Stimulated activated CD8-positive, alpha-beta memory T cell treated with anti-CD3 and anti-CD28 coated beads, Interleukin-12 subunit alpha, Interleukin-12 subunit beta, amount 100 ng/mL, for 24 hours (primary cell): ENCODE results near the gene CBFA2T3.

ENCODE experiments used
- DNase-seq: peaks from one replicate; pipeline ENCODE4 v3.0.0-alpha.2; 2020; ENCODE audit errors: extremely low read depth

Gene CBFA2T3

GRCh38 chr16:88859381-88860091 lies 117.5 kb downstream of the CBFA2T3 start:
- no peak for DNase-seq

DNA sequence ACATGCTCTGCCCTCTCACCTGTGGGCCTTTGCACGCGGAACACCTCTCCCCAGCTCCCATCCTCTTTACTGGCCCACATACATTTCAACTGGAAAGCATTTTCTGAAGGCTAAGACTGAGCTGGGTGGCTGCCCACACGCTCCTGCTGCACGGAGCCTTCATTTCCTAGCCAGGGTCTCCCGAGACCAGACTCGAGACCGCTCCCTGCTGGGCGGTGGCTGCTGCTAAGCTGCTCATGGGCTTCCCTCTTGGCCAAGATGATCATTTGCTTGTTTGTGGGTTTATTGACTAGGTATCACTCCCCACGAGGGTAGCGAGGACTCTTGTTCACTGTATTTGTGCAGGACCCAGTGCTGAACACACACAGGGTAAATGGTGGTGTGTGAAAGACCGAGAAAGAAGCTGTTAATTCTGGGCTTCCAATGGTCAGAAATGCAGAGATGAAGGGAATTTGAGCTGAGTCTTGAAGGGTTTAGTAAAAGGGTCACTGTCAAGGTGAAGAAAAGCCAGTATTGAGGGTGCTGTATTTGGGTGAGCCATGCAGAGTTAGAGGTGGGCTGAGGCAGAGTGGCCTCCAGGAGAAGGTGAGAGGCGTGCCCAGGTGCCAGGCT lies 119.2 kb downstream of the CBFA2T3 start:
- peak; percentile 40 for DNase-seq

DNA sequence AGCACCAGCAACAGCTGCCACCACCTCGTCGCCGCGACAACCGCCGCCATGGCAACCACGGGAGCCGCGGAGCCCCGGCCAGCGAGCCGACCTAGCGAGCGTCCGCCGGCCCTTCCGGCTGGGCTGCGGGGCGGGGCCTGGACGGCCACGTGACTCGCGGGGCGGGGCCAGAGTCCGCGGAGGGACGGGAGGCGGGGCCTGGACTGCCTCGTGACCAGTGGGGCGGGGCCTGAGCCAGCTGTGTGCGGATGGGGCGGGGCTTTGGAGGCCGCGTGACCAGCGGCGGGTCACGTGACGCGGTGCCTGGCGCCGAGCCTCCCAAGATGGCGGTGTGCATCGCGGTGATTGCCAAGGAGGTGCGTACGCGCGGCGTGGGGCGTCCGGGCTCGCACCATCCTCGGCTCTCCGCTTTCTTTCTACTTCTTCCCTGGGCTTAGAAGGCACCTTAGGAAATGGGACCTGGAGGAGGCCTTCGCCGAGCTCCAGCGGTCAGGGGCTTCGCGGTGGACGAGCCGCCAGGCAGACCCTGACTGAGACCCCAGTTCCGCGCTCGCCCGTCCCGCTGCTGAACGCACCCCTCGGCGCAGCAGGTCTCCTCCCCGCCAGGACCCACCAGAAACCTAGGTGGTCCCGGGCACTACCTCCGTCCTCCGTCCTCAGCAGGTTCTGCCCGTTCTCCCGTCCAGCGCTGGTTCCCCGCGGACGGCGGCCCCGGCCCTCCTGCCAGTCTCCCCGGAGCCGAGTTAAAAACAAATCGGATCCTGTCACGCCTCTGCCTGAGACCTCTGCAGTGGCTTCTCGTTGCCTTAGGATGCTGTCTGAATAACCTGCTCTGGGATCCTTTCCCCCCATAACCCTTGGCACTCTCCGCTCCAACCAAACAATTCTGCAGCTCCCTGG lies 119.9 kb downstream of the CBFA2T3 start, which contains the start of the genes GALNS and TRAPPC2L:
TSS of gene GALNS (minus strand) at position 120 of the 900 bp plus-strand sequence. CDS start at position 50, 70 bp downstream.
TSS of gene TRAPPC2L (plus strand) at position 300 of the 900 bp plus-strand sequence. CDS start at position 324, 24 bp downstream.
- peak; percentile 98 for DNase-seq

- no peak for DNase-seq
These were observed 120.7 kb downstream of the CBFA2T3 start for GRCh38 chr16:88856122-88856827.

DNA sequence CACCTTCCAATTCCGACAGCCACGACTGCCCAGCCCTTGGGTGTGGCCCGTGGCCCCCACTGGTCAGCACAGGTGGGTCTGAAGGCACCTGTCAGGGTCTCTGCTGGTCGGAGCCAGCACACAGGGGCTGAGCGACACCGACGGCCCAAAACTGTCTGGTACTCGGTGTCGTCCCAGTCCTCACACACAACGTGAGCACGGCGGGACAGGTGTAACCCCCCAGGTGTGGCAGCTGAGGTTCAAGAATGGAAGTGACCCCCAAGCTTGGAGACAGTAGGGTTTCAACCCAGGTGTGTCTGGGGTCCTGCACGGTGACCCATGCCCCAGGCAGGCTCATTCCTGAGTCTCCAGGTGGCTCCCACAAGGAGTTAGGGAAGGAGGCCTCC lies 121.3 kb downstream of the CBFA2T3 start:
- DNase-seq = no peak

DNA sequence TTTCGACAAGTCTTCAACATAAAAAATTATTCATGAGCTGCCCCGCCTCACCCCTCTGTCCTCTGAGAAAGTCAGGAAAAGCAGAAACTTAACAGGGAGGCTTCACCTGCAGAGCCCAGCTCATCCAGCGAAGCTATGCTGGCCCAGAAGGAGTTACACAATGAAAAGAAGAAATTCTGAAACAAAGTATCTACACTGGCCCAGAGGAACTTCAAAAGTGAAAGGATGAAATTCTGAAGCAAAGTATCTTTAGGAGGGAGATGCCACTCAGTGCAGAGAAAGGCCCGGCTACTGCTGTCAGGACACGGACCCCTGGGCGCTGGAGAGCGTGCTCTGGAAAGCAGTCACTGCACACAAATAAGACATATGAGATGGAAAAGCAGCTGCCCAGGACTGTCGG lies 121.8 kb downstream of the CBFA2T3 start:
- DNase-seq = no peak

DNA sequence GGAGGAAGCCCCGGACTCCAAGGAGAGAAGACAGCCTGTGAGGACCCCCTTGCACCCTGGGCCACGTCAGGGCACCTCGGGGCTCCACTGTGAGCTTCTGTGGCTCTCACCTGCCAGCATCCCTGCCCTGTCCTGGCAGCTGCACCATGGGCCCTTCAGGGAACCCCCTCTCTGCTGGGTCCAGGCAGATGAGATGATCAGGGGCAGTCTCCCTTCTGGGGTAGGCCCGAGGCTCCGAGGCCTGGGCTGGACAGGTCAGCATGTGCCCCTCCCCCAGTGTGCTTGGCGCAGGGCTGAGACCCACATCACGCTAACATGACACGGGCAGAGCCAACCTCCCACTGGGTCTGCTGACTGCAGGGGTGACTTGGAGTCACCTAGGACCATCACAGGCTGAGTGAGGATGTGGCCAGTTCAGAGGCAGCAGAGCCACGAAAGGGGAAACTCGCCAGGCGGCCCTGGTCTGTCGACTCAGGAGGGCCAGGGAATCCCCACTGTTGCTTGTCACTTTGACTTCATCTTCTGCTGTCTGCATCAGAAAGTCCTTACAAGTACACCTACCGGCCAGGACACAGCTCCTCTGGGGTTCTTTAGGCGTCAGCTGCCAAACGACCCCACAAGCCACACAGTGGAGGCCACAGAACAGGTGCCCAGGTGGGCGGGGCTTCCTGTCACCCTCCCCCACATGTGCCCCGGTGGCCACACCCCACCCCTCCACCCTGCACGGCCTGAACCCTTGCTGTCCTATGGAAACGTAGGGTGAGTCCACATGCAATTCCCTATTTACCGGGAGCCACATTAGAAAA lies 122.5 kb downstream of the CBFA2T3 start:
- DNase-seq = no peak

DNA sequence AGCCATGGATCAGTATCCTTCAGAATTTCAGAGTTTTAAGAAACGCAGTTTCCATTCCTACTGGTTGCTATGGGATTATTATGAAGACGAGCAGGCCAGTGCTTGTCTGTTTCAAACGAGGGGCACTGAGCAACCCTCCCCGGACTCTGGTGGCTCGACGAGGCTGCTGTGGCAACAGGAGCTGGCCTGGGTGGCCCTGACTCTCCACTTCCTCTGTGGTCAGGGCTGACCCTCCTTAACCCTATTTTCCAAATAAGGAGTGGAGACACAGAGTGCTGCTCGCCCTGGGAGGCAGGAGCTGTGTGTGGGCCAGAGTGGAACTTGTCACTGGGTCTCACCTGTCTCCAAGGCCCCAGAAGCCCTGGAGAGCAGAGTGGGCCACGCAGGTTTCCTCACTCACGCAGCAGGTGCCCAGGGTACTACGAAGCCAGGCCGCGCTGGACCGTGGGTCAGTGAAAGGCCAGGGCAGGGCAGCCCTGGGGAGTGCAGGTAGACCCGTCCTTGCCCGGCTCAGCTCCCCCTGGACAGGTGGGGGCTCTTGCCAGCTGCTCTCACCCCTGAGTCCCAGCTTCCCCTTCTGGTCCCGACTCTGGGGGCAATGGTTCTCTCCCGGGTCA lies 123.6 kb downstream of the CBFA2T3 start:
- DNase-seq = no peak

DNA sequence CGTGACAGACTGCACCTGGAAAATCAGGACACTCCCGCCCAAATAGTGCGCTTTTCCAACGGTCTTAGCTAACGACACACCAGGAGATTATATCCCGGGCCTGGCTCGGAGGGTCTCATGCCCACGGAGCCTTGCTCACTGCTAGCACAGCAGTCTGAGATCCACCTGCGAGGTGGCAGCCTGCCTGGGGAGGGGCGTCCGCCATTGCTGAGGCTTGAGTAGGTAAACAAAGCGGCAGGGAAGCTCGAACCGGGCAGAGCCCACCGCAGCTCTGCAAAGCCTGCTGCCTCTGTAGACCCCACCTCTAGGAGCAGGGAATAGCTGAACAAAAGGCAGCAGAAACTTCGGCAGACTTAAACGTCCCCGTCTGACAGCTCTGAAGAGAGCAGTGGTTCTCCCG lies 125.4 kb downstream of the CBFA2T3 start:
- DNase-seq = no peak

- no peak for DNase-seq
These were observed 126.3 kb downstream of the CBFA2T3 start for GRCh38 chr16:88850531-88851199.

- no peak for DNase-seq
These were observed 128.4 kb downstream of the CBFA2T3 start for GRCh38 chr16:88848557-88848956.

GRCh38 chr16:88847654-88848053 lies 129.4 kb downstream of the CBFA2T3 start:
- DNase-seq = no peak

GRCh38 chr16:88846088-88846487 lies 130.9 kb downstream of the CBFA2T3 start:
- DNase-seq = no peak

DNA sequence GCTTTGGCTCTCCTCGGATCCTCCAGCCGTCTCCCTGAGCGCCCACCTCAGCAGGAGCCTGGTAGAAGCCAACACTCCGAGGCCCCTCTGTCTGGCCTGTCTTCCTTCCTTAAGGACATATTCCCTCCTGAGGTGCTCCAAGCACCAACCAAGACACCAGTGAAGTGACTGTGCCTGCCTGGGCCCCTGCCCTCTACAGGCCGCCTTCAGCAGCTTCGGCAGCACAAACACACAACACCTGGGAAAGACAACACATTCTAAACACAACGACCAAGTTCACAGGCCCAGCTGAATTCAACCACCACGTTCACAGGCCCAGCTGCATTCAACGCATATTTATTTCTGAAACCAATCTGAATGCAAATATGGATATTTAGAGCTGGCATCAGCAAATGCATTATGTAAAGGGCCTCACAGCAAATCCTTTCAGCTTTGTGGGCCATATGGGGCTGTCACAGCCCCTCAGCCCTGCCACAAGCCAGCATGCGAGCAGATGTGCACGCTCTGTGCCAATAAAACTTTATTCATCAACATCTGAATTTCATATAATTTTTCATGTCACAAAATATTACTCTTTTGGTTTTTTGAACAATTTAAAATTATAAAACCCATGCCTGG lies 132.5 kb downstream of the CBFA2T3 start:
- no peak for DNase-seq

DNA sequence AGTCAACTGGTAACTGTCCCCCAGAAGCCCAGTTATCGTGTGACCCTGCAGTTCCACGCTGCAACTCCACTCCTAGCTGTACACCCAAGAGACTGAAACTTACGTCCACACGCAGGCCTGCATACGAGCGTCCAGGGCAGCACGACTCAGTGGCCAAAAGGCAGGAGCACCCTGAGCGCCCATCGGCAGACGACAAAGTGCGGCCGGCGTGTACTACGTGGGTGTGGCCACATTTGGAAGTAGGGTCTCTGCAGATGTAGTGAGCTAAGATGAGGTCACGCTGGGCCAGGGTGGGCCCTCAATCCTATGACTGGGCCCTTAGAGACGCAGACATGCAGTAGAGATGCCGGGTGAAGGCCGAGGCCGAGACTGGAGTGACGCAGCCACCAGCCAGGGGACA lies 133.8 kb downstream of the CBFA2T3 start:
- no peak for DNase-seq

GRCh38 chr16:88842806-88843205 lies 134.2 kb downstream of the CBFA2T3 start:
- no peak for DNase-seq

DNA sequence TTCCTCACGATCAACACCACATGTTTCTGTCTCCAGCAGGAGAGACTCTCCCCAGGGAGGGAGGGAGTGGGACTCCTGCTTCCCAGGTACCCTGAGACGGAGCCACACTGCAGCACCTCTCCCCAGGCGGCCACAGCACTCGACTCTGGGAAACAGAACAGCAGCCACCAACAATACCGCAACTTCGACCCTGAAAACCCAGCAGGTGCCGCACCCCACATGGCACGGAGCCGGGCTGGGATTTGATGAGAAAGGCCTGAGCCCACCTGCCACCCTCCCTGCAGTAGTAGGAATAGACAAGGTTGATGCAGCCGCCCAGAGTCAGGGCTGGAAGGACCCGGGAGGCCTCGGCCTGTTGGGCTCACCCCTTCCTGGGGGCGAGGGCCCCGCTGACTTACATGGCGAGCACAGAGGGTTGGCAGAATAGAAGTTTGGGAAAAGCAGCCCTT lies 134.7 kb downstream of the CBFA2T3 start:
- no peak for DNase-seq

DNA sequence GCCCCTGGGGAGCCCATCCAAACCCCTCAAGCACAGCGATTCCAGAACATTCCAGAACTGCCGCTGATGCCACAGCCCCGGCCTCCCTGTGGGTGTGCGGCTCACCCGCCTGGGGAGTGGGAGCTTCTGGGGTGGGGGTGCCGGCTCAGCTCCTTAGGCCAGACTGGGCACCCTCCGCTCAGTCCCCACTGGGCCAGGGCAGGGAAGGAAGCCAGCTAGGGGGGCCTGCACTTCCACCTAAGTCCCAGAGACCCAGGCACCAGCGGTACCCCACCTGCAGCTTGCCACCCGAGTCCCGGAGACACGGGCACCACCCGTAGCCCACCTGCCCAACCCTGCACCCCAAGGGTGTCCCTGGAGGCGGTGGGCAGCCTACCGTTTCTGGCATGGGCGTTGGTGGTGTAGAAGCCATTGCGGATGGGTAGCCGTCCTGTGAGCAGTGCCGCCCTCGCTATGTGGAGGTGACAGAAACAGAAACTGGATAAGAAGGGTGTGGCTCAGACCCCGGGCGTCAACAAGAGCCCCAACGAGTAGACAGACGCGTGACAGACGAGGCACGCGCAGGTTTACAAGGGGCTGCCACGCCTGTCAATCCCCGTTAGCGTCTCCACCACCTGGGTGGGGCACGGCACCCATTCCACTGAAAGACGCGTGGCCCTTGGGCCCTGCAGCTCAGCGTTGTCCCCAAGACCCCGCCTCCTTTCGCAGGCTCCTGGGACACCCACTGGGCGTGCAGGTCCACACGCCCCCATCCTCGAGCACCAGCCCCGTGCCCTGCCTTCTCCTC lies 135.3 kb downstream of the CBFA2T3 start:
- no peak for DNase-seq
